Spleen (tissue), 11 donors: ENCODE measurements around the gene ADD3. TPM values are rescaled to one million over a fixed set of nuclear protein-coding genes. Genes with fewer than 3 reads are reported as not detected.

Experiments
- DNase-seq: peaks from one replicate; pipeline ENCODE4 v3.0.0-alpha.2; 2020
- H3K27ac ChIP-seq, 8 donors: fragments of 200-600 bp; sonication (generic) in 7 of 8; 1 replicate in 4 of 8; 2 replicates in 4 of 8; pipeline versions ENCODE4 v1.5.0 to v1.8.0; 2016 to 2021; ENCODE audit warnings: inconsistent platforms in 4 of 8, mild to moderate bottlenecking in 4 of 8, moderate library complexity in 1 of 8
- H3K27me3 ChIP-seq, 7 donors: fragments of 200-600 bp; sonication (generic) in 6 of 7; replicated peaks in 1 of 7; 1 replicate in 4 of 7; 2 replicates in 3 of 7; pipeline versions ENCODE4 v1.5.0 to v1.8.0; 2016 to 2021; ENCODE audit warnings: inconsistent platforms in 3 of 7, mild to moderate bottlenecking in 1 of 7
- H3K36me3 ChIP-seq, 6 donors: fragments of 200-600 bp; sonication (generic) in 5 of 6; 1 replicate in 4 of 6; 2 replicates in 2 of 6; pipeline versions ENCODE4 v1.5.0 to v1.8.0; 2016 to 2021; ENCODE audit warnings: inconsistent platforms in 2 of 6
- H3K4me1 ChIP-seq, 6 donors: fragments of 200-600 bp; sonication (generic) in 5 of 6; 1 replicate in 3 of 6; 2 replicates in 3 of 6; pipeline versions ENCODE4 v1.5.0 to v1.8.0; 2016 to 2021; ENCODE audit warnings: inconsistent platforms in 3 of 6
- H3K4me3 ChIP-seq, 8 donors: fragments of 200-600 bp; sonication (generic) in 7 of 8; 1 replicate in 4 of 8; 2 replicates in 4 of 8; pipeline versions ENCODE4 v1.5.0 to v1.8.0; 2016 to 2021; ENCODE audit warnings: inconsistent platforms in 4 of 8, mild to moderate bottlenecking in 4 of 8, moderate library complexity in 2 of 8
- H3K9me3 ChIP-seq, 8 donors: fragments of 200-600 bp; sonication (generic) in 7 of 8; 1 replicate in 4 of 8; 2 replicates in 4 of 8; pipeline versions ENCODE4 v1.5.0 to v1.8.0; 2016 to 2021; ENCODE audit warnings: inconsistent platforms in 4 of 8
- CTCF ChIP-seq, 11 experiments: fragments of 200-600 bp in 7 of 11; fragments of 450-650 bp in 4 of 11; sonication (generic) in 4 of 11; IDR thresholded peaks in 8 of 11; conservative IDR thresholded peaks in 3 of 11; 1 replicate in 7 of 11; 2 replicates in 4 of 11; pipeline versions ENCODE4 v1.4.0 to v1.8.0; 2016 to 2021; ENCODE audit warnings: antibody characterized with exemption in 11 of 11, inconsistent platforms in 4 of 11, mild to moderate bottlenecking in 1 of 11
- POLR2A ChIP-seq, 3 donors: fragments of 450-650 bp; IDR thresholded peaks; one replicate each; pipeline ENCODE4 v1.5.1; 2017; ENCODE audit warnings: antibody characterized with exemption in 3 of 3, mild to moderate bottlenecking in 1 of 3
- POLR2AphosphoS5 ChIP-seq, 3 donors: sonication (generic); formaldehyde crosslinking; IDR thresholded peaks; one replicate each; pipeline ENCODE4 v1.5.1; 2017; ENCODE audit warnings: antibody characterized with exemption in 3 of 3
- WGBS, 5 donors: extraction: QIAGEN DNeasy Blood & Tissue Kit in 3 of 5; methylation state at CpG; one replicate each; pipeline versions ENCODE4 v1.1.5 to v1.1.7; 2013 to 2018; 5-methylcytosine and 5-hydroxymethylcytosine counted together
- intact Hi-C: fragments of 100-400 bp; cut with DNase I; formaldehyde crosslinking; loops from one replicate; pipeline ENCODE4 v1.15.0; 2023; ENCODE audit warnings: low total_unique reads
- polyA plus RNA-seq, 3 donors: library from polyadenylated mRNA; stranded (reverse); fragments of 200-250 nt; gene quantifications; one replicate each; pipeline ENCODE4 v1.2.1, GENCODE V29; 2013
- total RNA-seq, 7 donors: library from RNA; depleted of rRNA in 3 of 7; stranded (reverse); fragments of >200 nt in 3 of 7; fragmentation: NEBNext Ultra II Directional in 4 of 7; extraction: Animal tissue kit (Norgen Biotek cat#: 25700) in 4 of 7; gene quantifications; one replicate each; pipeline versions ENCODE4 v1.1.0 to v1.2.1, GENCODE V29; 2016 to 2021
- donor health status: healthy with polysubstance abuse.
- donor health status: DM: no; HTN: no; CAD: no; lungs with moderate emphysema.
- donor health status: DM: no; HTN: no; CAD: no.
- donor health status: Bipolar disorder and iron deficiency.
- donor health status: healthy.
- donor health status: DM: no; HTN: no; CAD: no.
- donor health status: DM: yes; HTN: yes; CAD: no.

ADD3 gene
- total and polyA plus RNA-seq, 10 donors: 35.0 to 155 (median 94.9) TPM

DNA sequence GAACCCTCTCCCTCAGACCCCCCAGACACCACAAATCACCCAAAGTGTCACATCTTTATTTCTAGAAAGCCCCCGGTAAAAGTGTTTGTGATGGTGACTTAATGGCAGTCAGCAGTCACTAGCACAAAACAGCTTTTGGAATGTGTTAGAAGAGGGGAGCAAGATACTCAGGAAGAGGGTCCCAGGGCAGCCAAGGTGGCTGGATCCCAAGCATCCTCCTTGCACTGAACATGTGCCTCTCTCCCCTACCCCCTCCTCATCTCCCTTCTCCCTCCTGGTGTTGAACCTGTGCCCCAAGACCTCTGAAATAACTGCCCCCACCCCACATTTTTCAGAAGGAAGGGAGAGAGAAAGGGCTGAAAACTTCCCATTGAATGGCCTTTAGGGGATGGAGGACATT, 161.8 kb downstream of the ADD3 start:
- no peaks in the 10 kb centered on the region for H3K9me3 ChIP-seq
- no peak for TF ChIP-seq POLR2A (IDR thresholded peaks at IDR 0.05)
- no peak for TF ChIP-seq POLR2AphosphoS5 (IDR thresholded peaks at IDR 0.05)
- no peak for TF ChIP-seq CTCF (IDR thresholded peaks at IDR 0.05 in 8 of 11, conservative IDR thresholded peaks at IDR 0.05 in 3 of 11)
- no peaks in the 10 kb centered on the region for H3K36me3 ChIP-seq
- peaks cover 0 to 34% (median 25%) of the 10 kb centered on the region in 6 donors for H3K4me1 ChIP-seq
- H3K27me3 ChIP-seq: peaks cover 0 to 100% (median 63%) of the 10 kb centered on the region in 7 donors
- 15 to 26% (median 17%) methylated on average over 1 of the region's 1 CpG for WGBS, 5 donors
- intact Hi-C loops: no loop called here
- DNase-seq: no peak
- H3K27ac ChIP-seq: no peak overlapping the region
- no peak overlapping the region for H3K4me3 ChIP-seq

GRCh38 chr10:110170142-110170971, 162.6 kb downstream of the ADD3 start:
- DNase-seq: peak; percentile 36
- H3K36me3 ChIP-seq: no peaks in the 10 kb centered on the region
- TF ChIP-seq CTCF (IDR thresholded peaks at IDR 0.05 in 8 of 11, conservative IDR thresholded peaks at IDR 0.05 in 3 of 11): no peak
- 4 to 9% (median 7%) methylated on average over 13 of the region's 13 CpGs for WGBS, 5 donors
- H3K27me3 ChIP-seq: peaks cover 0 to 96% (median 56%) of the 10 kb centered on the region in 7 donors
- H3K9me3 ChIP-seq: no peaks in the 10 kb centered on the region
- intact Hi-C loops: no loop called here
- no peak overlapping the region for H3K27ac ChIP-seq
- H3K4me1 ChIP-seq: peaks cover 0 to 34% (median 25%) of the 10 kb centered on the region in 6 donors
- no peak overlapping the region for H3K4me3 ChIP-seq

DNA sequence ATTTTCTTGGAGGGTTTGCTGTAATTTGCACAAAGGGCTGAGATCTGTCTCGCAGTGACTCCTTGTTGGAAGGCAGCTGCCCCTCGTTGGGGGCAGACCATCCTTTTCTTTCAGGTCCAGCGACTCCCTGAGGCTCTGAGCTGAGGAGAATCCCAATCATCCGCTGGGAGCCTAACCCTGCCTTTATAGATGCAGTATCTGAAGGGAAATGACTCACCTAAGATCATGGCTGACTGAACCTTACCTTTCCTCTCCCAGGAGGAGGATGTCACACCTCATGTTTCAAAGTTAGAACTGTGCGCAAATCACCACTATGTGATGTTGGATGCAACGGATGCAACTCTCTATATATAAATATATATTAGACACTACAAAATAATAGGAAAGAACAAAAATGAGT, 163.2 kb downstream of the ADD3 start:
- H3K27ac ChIP-seq: no peak overlapping the region
- H3K9me3 ChIP-seq: no peaks in the 10 kb centered on the region
- H3K4me1 ChIP-seq: peaks cover 0 to 36% (median 27%) of the 10 kb centered on the region in 6 donors
- WGBS, 5 donors: 46 to 56% (median 51%) methylated on average over 6 of the region's 6 CpGs
- TF ChIP-seq POLR2AphosphoS5 (IDR thresholded peaks at IDR 0.05): no peak
- TF ChIP-seq CTCF (IDR thresholded peaks at IDR 0.05 in 8 of 11, conservative IDR thresholded peaks at IDR 0.05 in 3 of 11): no peak
- no peak for TF ChIP-seq POLR2A (IDR thresholded peaks at IDR 0.05)
- peak; percentile 20 for DNase-seq
- H3K36me3 ChIP-seq: no peaks in the 10 kb centered on the region
- peaks cover 0 to 95% (median 49%) of the 10 kb centered on the region in 7 donors for H3K27me3 ChIP-seq
- H3K4me3 ChIP-seq: no peak overlapping the region
- intact Hi-C loops: no loop called here

- no peak for DNase-seq
- H3K9me3 ChIP-seq: no peaks in the 10 kb centered on the region
- intact Hi-C loops: no loop called here
- no peak overlapping the region for H3K27ac ChIP-seq
- 78 to 89% (median 84%) methylated on average over 5 of the region's 5 CpGs for WGBS, 5 donors
- peaks cover 0 to 95% (median 38%) of the 10 kb centered on the region in 7 donors for H3K27me3 ChIP-seq
- peaks cover 0 to 44% (median 34%) of the 10 kb centered on the region in 6 donors for H3K4me1 ChIP-seq
- no peaks in the 10 kb centered on the region for H3K36me3 ChIP-seq
- TF ChIP-seq POLR2A (IDR thresholded peaks at IDR 0.05): no peak
- TF ChIP-seq CTCF (IDR thresholded peaks at IDR 0.05 in 8 of 11, conservative IDR thresholded peaks at IDR 0.05 in 3 of 11): no peak
- no peak for TF ChIP-seq POLR2AphosphoS5 (IDR thresholded peaks at IDR 0.05)
- no peak overlapping the region for H3K4me3 ChIP-seq
Observed at GRCh38 chr10:110172155-110172554, 164.4 kb downstream of the ADD3 start.
